ENCODE data around the gene ZCCHC8. TPM values are rescaled to one million over a fixed set of nuclear protein-coding genes. Genes with fewer than 3 reads are reported as not detected.

The ZCCHC8 gene
- 10 to 100 TPM in 11 of 12 donors, not detected in 1; 20.8 to 39.3 (median 28.8) TPM for polyA plus RNA-seq (ENCODE audit: insufficient read length in 12 of 12)
- long read RNA-seq, donor 1, partial matches to known transcripts: 0 of 2 reads
- long read RNA-seq, donor 1, other reads (novel, unspliced or antisense): 0 of 2 reads
- long read RNA-seq, donor 2, partial matches to known transcripts: 8 of 10 reads
- long read RNA-seq, donor 2, other reads (novel, unspliced or antisense): 0 of 10 reads
- long read RNA-seq, donor 3, partial matches to known transcripts: 0 of 1 reads
- long read RNA-seq, donor 3, other reads (novel, unspliced or antisense): 0 of 1 reads
- long read RNA-seq, donor 4, partial matches to known transcripts: 0 of 1 reads
- long read RNA-seq, donor 4, other reads (novel, unspliced or antisense): 0 of 1 reads
- long read RNA-seq, donor 5, full-length matches to known transcripts: 2 of 7 reads
- long read RNA-seq, donor 5, partial matches to known transcripts: 5 of 7 reads
- long read RNA-seq, donor 5, other reads (novel, unspliced or antisense): 0 of 7 reads
- long read RNA-seq, donor 6, partial matches to known transcripts: 0 of 1 reads
- long read RNA-seq, donor 6, other reads (novel, unspliced or antisense): 0 of 1 reads
- long read RNA-seq, donor 7: 0 reads
- long read RNA-seq, donor 8: 0 reads
- long read RNA-seq, donor 9: 0 reads
- long read RNA-seq, donor 10: 0 reads
- long read RNA-seq, donor 11, partial matches to known transcripts: 0 of 5 reads
- long read RNA-seq, donor 11, other reads (novel, unspliced or antisense): 5 of 5 reads

- DNase-seq: peak; percentile 96
Measured at GRCh38 chr12:122500685-122501488, at the start of gene ZCCHC8. TSS of gene ZCCHC8 (minus strand) at chr12:122500932. CDS start at chr12:122500840, 92 bp downstream.

- DNase-seq: no peak
Measured at GRCh38 chr12:122547330-122547729, 46.6 kb upstream of the ZCCHC8 start.

GRCh38 chr12:122545855-122546254 lies 45.1 kb upstream of the ZCCHC8 start:
- no peak for DNase-seq

- no peak for DNase-seq
Measured at GRCh38 chr12:122544537-122544936, 43.8 kb upstream of the ZCCHC8 start.

GRCh38 chr12:122538496-122538895 lies 37.8 kb upstream of the ZCCHC8 start:
- DNase-seq: no peak

- no peak for DNase-seq
Measured at GRCh38 chr12:122537021-122537420, 36.3 kb upstream of the ZCCHC8 start.

GRCh38 chr12:122533856-122534255 lies 33.1 kb upstream of the ZCCHC8 start:
- no peak for DNase-seq

GRCh38 chr12:122528992-122529391 lies 28.3 kb upstream of the ZCCHC8 start:
- no peak for DNase-seq

GRCh38 chr12:122528582-122528981 lies 27.9 kb upstream of the ZCCHC8 start:
- no peak for DNase-seq

- peak; percentile 12 for DNase-seq
Measured at GRCh38 chr12:122527478-122527944, 26.8 kb upstream of the ZCCHC8 start.

GRCh38 chr12:122526683-122527477 lies 26.1 kb upstream of the ZCCHC8 start, which contains the start of the genes KNTC1 and RSRC2:
TSS of gene KNTC1 (plus strand) at chr12:122527249. CDS start at chr12:122530064, 2,815 bp downstream.
TSS of gene RSRC2 (minus strand) at chr12:122526936. CDS start at chr12:122526853, 83 bp downstream.
- DNase-seq: peak; percentile 99

GRCh38 chr12:122523846-122524718 lies 23.4 kb upstream of the ZCCHC8 start:
- DNase-seq: no peak

- DNase-seq: no peak
Measured at GRCh38 chr12:122523280-122523679, 22.5 kb upstream of the ZCCHC8 start.

GRCh38 chr12:122520676-122521075 lies 19.9 kb upstream of the ZCCHC8 start:
- DNase-seq: no peak

- no peak for DNase-seq
Measured at GRCh38 chr12:122519418-122519817, 18.7 kb upstream of the ZCCHC8 start.

- no peak for DNase-seq
Measured at GRCh38 chr12:122518908-122519307, 18.2 kb upstream of the ZCCHC8 start.

GRCh38 chr12:122517877-122518276 lies 17.1 kb upstream of the ZCCHC8 start:
- no peak for DNase-seq

- no peak for DNase-seq
Measured at GRCh38 chr12:122516544-122517361, 16.0 kb upstream of the ZCCHC8 start.

GRCh38 chr12:122515275-122515674 lies 14.5 kb upstream of the ZCCHC8 start:
- no peak for DNase-seq
